Neural progenitor cell (in vitro differentiated cells): Measurements from ENCODE around the gene PRAC2. TPM values are rescaled to one million over a fixed set of nuclear protein-coding genes. Genes with fewer than 3 reads are reported as not detected.
A peak's percentile ranks its signal among the peaks of the same experiment; 100 is the strongest.

ENCODE experiments used
- DNase-seq: peaks from one replicate; pipeline ENCODE4 v3.0.0-alpha.2; 2016; ENCODE audit warnings: low spot score
- H2AFZ ChIP-seq: fragments of 200-600 bp; sonication (generic); replicated peaks from 2 replicates; pipeline ENCODE4 v1.6.1; 2016; ENCODE audit warnings: antibody characterized with exemption
- H3F3A ChIP-seq: fragments of 200-600 bp; sonication (generic); 2 replicates; pipeline ENCODE4 v1.6.1; 2016; ENCODE audit warnings: antibody characterized with exemption, low read depth
- H3K27ac ChIP-seq: fragments of 200-600 bp; sonication (generic); 2 replicates; pipeline ENCODE4 v1.5.1; 2016; ENCODE audit warnings: mild to moderate bottlenecking
- H3K27me3 ChIP-seq: fragments of 200-600 bp; sonication (generic); 2 replicates; pipeline ENCODE4 v1.6.1; 2016; ENCODE audit warnings: mild to moderate bottlenecking, moderate library complexity
- H3K36me3 ChIP-seq: fragments of 200-600 bp; sonication (generic); 2 replicates; pipeline ENCODE4 v1.5.1; 2016
- H3K4me1 ChIP-seq: fragments of 200-600 bp; sonication (generic); 2 replicates; pipeline ENCODE4 v1.6.1; 2016; ENCODE audit warnings: mixed run types
- H3K4me2 ChIP-seq: fragments of 200-600 bp; sonication (generic); 2 replicates; pipeline ENCODE4 v1.6.1; 2016
- H3K4me3 ChIP-seq: fragments of 200-600 bp; sonication (generic); 2 replicates; pipeline ENCODE4 v1.5.1; 2016
- H3K79me2 ChIP-seq: fragments of 200-600 bp; sonication (generic); 2 replicates; pipeline ENCODE4 v1.6.1; 2016; ENCODE audit warnings: low read depth
- H3K9ac ChIP-seq: fragments of 200-600 bp; sonication (generic); 2 replicates; pipeline ENCODE4 v1.6.1; 2016
- H3K9me3 ChIP-seq: fragments of 200-600 bp; sonication (generic); 2 replicates; pipeline ENCODE4 v1.5.1; 2016; ENCODE audit warnings: low read depth
- H4K20me1 ChIP-seq: fragments of 200-600 bp; sonication (generic); 2 replicates; pipeline ENCODE4 v1.6.1; 2016; ENCODE audit warnings: low read depth
- H3K27ac Mint-ChIP-seq: 3 replicates; pipeline ENCODE4 v1.8.0; 2021; ENCODE audit warnings: mixed read lengths
- H3K27me3 Mint-ChIP-seq: 2 replicates; pipeline ENCODE4 v1.8.0; 2022; ENCODE audit warnings: low read depth, mild to moderate bottlenecking, inconsistent platforms, moderate library complexity, mixed read lengths; ENCODE audit not compliant: insufficient read depth
- H3K36me3 Mint-ChIP-seq: 3 replicates; pipeline ENCODE4 v1.8.0; 2021; ENCODE audit warnings: mixed read lengths
- H3K4me1 Mint-ChIP-seq: 3 replicates; pipeline ENCODE4 v1.8.0; 2021; ENCODE audit warnings: mixed read lengths
- H3K4me3 Mint-ChIP-seq: 3 replicates; pipeline ENCODE4 v1.8.0; 2021; ENCODE audit warnings: mild to moderate bottlenecking, moderate library complexity, mixed read lengths
- H3K9me3 Mint-ChIP-seq: 3 replicates; pipeline ENCODE4 v1.8.0; 2020; ENCODE audit warnings: mixed read lengths
- EZH2 ChIP-seq: fragments of 200-600 bp; sonication (generic); IDR thresholded peaks from 2 replicates; pipeline ENCODE4 v1.6.1; 2017; ENCODE audit warnings: antibody characterized with exemption, mild to moderate bottlenecking, moderate library complexity
- EZH2phosphoT487 ChIP-seq: fragments of 200-600 bp; sonication (generic); IDR thresholded peaks from 2 replicates; pipeline ENCODE4 v1.6.1; 2017; ENCODE audit warnings: antibody characterized with exemption
- total RNA-seq: library from RNA; depleted of rRNA; stranded (reverse); fragments of >200 nt; gene quantifications from 2 replicates; pipeline ENCODE4 v1.2.3, GENCODE V29; 2015; ENCODE audit warnings: low replicate concordance
- TF ChIP-seq, protein P1 (sequence below): fragments of 200-600 bp; sonication (generic); IDR thresholded peaks from 2 replicates; pipeline ENCODE4 v1.5.1; 2017; ENCODE audit warnings: antibody characterized with exemption, mild to moderate bottlenecking

The PRAC2 gene
- total RNA-seq, 1 donor from 2014 or later: not detected

DNA sequence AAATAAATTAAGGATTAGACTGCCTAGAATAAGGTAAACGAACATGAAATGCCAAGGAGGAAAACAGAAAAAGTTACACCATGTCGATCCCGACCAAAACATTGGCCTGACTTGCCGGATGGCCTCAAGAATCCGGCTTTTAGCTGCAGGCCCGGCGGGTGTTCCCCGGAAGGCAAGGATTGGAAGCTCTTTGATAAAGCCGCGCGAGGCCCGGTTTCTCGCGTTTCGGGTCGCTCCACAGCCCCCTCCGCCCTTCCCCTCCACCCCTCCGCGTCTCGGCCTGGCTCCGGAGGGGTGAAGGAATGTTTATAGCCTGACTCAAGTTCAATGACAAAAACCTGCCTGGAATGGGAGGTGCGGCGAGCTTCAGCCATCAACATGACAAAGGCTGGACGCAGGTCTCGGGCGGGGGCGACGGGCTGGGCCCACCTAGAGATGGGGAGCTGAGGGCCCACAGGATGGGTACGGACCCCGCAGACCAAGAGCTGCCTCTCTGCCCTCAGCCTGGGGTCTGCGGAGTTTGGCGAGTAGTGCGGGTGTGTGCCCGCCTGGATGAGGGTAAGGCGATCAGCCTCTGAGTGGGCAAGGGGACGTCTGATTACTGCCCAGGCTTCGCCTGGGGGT is 3.2 kb upstream of the PRAC2 start:
- peaks cover 14% of the 10 kb centered on the region for H3K4me1 Mint-ChIP-seq
- no peak overlapping the region for H3K27ac Mint-ChIP-seq

GRCh38 chr17:48720266-48721008 is 2.5 kb upstream of the PRAC2 start:
- H3K9me3 Mint-ChIP-seq: no peaks in the 10 kb centered on the region
- no peaks in the 10 kb centered on the region for H3K36me3 ChIP-seq
- H3K4me1 Mint-ChIP-seq: peaks cover 14% of the 10 kb centered on the region
- H3K9me3 ChIP-seq: no peaks in the 10 kb centered on the region
- H4K20me1 ChIP-seq: peaks cover 93% of the 10 kb centered on the region
- H3K36me3 Mint-ChIP-seq: no peaks in the 10 kb centered on the region
- H3K27me3 Mint-ChIP-seq: peaks cover 92% of the 10 kb centered on the region
- no peak overlapping the region for H3K27ac Mint-ChIP-seq
- no peak overlapping the region for H2AFZ ChIP-seq
- TF ChIP-seq EZH2phosphoT487 (peak; percentile 62), EZH2 (no peak)
- no peaks in the 10 kb centered on the region for H3K79me2 ChIP-seq
- peak; percentile 16 for DNase-seq
- no peak overlapping the region for H3K27ac ChIP-seq
- no peak overlapping the region for H3K4me3 ChIP-seq
- H3K27me3 ChIP-seq: peaks cover 100% of the 10 kb centered on the region
- no peaks in the 10 kb centered on the region for H3K4me1 ChIP-seq
- H3K4me3 Mint-ChIP-seq: peak overlapping the region; percentile 57
- no peak overlapping the region for H3K9ac ChIP-seq
- peaks cover 21% of the 10 kb centered on the region for H3F3A ChIP-seq
- no peak overlapping the region for H3K4me2 ChIP-seq

More for the DNA sequence above, 3.2 kb upstream of the PRAC2 start:
- Mint-ChIP-seq H3K36me3 (no peaks in the 10 kb centered on the region), H3K9me3 (no peaks in the 10 kb centered on the region), H3K4me3 (peak overlapping the region; percentile 71), H3K27me3 (peaks cover 86% of the 10 kb centered on the region)
- DNase-seq: peak; percentile 74
- H3K27me3 ChIP-seq: peaks cover 100% of the 10 kb centered on the region
- peaks cover 87% of the 10 kb centered on the region for H4K20me1 ChIP-seq
- H3K9ac ChIP-seq: no peak overlapping the region
- TF ChIP-seq EZH2 (peak; percentile 96), EZH2phosphoT487 (peak; percentile 90)
- TF ChIP-seq, protein P1, sequence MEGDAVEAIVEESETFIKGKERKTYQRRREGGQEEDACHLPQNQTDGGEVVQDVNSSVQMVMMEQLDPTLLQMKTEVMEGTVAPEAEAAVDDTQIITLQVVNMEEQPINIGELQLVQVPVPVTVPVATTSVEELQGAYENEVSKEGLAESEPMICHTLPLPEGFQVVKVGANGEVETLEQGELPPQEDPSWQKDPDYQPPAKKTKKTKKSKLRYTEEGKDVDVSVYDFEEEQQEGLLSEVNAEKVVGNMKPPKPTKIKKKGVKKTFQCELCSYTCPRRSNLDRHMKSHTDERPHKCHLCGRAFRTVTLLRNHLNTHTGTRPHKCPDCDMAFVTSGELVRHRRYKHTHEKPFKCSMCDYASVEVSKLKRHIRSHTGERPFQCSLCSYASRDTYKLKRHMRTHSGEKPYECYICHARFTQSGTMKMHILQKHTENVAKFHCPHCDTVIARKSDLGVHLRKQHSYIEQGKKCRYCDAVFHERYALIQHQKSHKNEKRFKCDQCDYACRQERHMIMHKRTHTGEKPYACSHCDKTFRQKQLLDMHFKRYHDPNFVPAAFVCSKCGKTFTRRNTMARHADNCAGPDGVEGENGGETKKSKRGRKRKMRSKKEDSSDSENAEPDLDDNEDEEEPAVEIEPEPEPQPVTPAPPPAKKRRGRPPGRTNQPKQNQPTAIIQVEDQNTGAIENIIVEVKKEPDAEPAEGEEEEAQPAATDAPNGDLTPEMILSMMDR: no peak
- H3K36me3 ChIP-seq: no peaks in the 10 kb centered on the region
- H3K79me2 ChIP-seq: no peaks in the 10 kb centered on the region
- no peak overlapping the region for H2AFZ ChIP-seq
- peaks cover 21% of the 10 kb centered on the region for H3F3A ChIP-seq
- H3K9me3 ChIP-seq: no peaks in the 10 kb centered on the region
- no peak overlapping the region for H3K27ac ChIP-seq
- H3K4me3 ChIP-seq: no peak overlapping the region
- no peak overlapping the region for H3K4me2 ChIP-seq
- H3K4me1 ChIP-seq: no peaks in the 10 kb centered on the region

- no peak for DNase-seq
- Histone ChIP-seq H3K27ac (no peak overlapping the region), H2AFZ (no peak overlapping the region), H3K4me1 (no peaks in the 10 kb centered on the region), H3K27me3 (peaks cover 100% of the 10 kb centered on the region), H3K79me2 (no peaks in the 10 kb centered on the region), H4K20me1 (peaks cover 95% of the 10 kb centered on the region), H3K4me3 (no peak overlapping the region), H3K9ac (no peak overlapping the region), H3K4me2 (no peak overlapping the region), H3K9me3 (no peaks in the 10 kb centered on the region), H3F3A (peaks cover 21% of the 10 kb centered on the region), H3K36me3 (no peaks in the 10 kb centered on the region)
- Mint-ChIP-seq H3K27ac (no peak overlapping the region), H3K36me3 (no peaks in the 10 kb centered on the region), H3K27me3 (peaks cover 95% of the 10 kb centered on the region), H3K9me3 (peaks cover 2% of the 10 kb centered on the region), H3K4me3 (no peak overlapping the region), H3K4me1 (peaks cover 14% of the 10 kb centered on the region)
- TF ChIP-seq EZH2phosphoT487: no peak
- TF ChIP-seq, protein P1: no peak
- TF ChIP-seq EZH2: no peak
These were observed 2.0 kb upstream of the PRAC2 start for GRCh38 chr17:48721009-48721402.
